CD8-positive, alpha-beta memory T cell (primary cell): ENCODE data around the gene GRM5. TPM values are rescaled to one million over a fixed set of nuclear protein-coding genes. Genes with fewer than 3 reads are reported as not detected.
"Not testable (repeated sequence)": the region's sequence is repeated elsewhere in the genome, so short reads cannot be mapped to it uniquely, and the experiment has no call there.

ENCODE experiments used
- CTCF ChIA-PET: fragments of 350-600 bp; sonication (Branson Sonifier 250); formaldehyde crosslinking; loops from one replicate; lab custom pipeline; 2021; ENCODE audit warnings: antibody characterized with exemption; lab: Charles Lee
- POLR2A ChIA-PET: fragments of 350-600 bp; sonication (Branson Sonifier 250); formaldehyde crosslinking; loops from one replicate; lab custom pipeline; 2021; ENCODE audit warnings: antibody characterized with exemption; lab: Charles Lee
- DNase-seq, 5 donors: peaks; one replicate each; pipeline versions ENCODE4 v3.0.0 to v3.0.0-alpha.2; 2020 to 2022; ENCODE audit warnings: mixed read lengths in 1 of 5
- H3K27ac ChIP-seq: one replicate; pipeline ENCODE4 v1.7.0; 2013; ENCODE audit warnings: low read depth, mild to moderate bottlenecking, low read length, moderate library complexity
- H3K27me3 ChIP-seq: 2 replicates; pipeline ENCODE4 v1.7.0; 2013; ENCODE audit warnings: low read length, mild to moderate bottlenecking; ENCODE audit not compliant: insufficient read depth, poor library complexity, severe bottlenecking
- H3K36me3 ChIP-seq: 2 replicates; pipeline ENCODE4 v1.7.0; 2013; ENCODE audit warnings: mild to moderate bottlenecking, low read length, moderate library complexity; ENCODE audit not compliant: insufficient read depth
- H3K4me1 ChIP-seq: 2 replicates; pipeline ENCODE4 v1.7.0; 2013; ENCODE audit warnings: mild to moderate bottlenecking, low read length, moderate library complexity; ENCODE audit not compliant: insufficient read depth
- H3K4me3 ChIP-seq: 2 replicates; pipeline ENCODE4 v1.7.0; 2013; ENCODE audit warnings: mild to moderate bottlenecking, low read length
- H3K9me3 ChIP-seq: 2 replicates; pipeline ENCODE4 v1.7.0; 2013; ENCODE audit warnings: mild to moderate bottlenecking, low read length
- H3K27ac Mint-ChIP-seq, 8 donors: one replicate each; pipeline ENCODE4 v1.8.0; 2020 to 2021; ENCODE audit warnings: mixed read lengths in 8 of 8, mild to moderate bottlenecking in 6 of 8, inconsistent platforms in 3 of 8, moderate library complexity in 3 of 8
- H3K27me3 Mint-ChIP-seq, 2 donors: one replicate each; pipeline ENCODE4 v1.8.0; 2020 to 2021; ENCODE audit warnings: mixed read lengths in 2 of 2, mild to moderate bottlenecking in 1 of 2, moderate library complexity in 1 of 2
- H3K36me3 Mint-ChIP-seq, 3 donors: one replicate each; pipeline ENCODE4 v1.8.0; 2020 to 2021; ENCODE audit warnings: mixed read lengths in 3 of 3, inconsistent platforms in 1 of 3, mild to moderate bottlenecking in 1 of 3
- H3K4me1 Mint-ChIP-seq, 3 donors: one replicate each; pipeline ENCODE4 v1.8.0; 2020 to 2021; ENCODE audit warnings: mixed read lengths in 3 of 3, inconsistent platforms in 1 of 3, mild to moderate bottlenecking in 1 of 3
- H3K4me3 Mint-ChIP-seq, 7 donors: one replicate each; pipeline ENCODE4 v1.8.0; 2020 to 2021; ENCODE audit warnings: mixed read lengths in 7 of 7, mild to moderate bottlenecking in 6 of 7, moderate library complexity in 4 of 7, inconsistent platforms in 2 of 7
- H3K9me3 Mint-ChIP-seq, 5 donors: one replicate each; pipeline ENCODE4 v1.8.0; 2020 to 2022; ENCODE audit warnings: mixed read lengths in 5 of 5, mild to moderate bottlenecking in 3 of 5, moderate library complexity in 2 of 5, inconsistent platforms in 1 of 5
- polyA plus RNA-seq: library from polyadenylated mRNA; unstranded; fragments of 300-500 nt; fragmentation: Illumina TruSeq; gene quantifications from one replicate; pipeline ENCODE4 v1.2.3, GENCODE V29; 2021
- total RNA-seq, 2 experiments: library from RNA; stranded (reverse); gene quantifications; one replicate each; pipeline ENCODE4 v1.2.3, GENCODE V29; 2021

The GRM5 gene
- total and polyA plus RNA-seq, 3 experiments from 2014 or later: not detected

DNA sequence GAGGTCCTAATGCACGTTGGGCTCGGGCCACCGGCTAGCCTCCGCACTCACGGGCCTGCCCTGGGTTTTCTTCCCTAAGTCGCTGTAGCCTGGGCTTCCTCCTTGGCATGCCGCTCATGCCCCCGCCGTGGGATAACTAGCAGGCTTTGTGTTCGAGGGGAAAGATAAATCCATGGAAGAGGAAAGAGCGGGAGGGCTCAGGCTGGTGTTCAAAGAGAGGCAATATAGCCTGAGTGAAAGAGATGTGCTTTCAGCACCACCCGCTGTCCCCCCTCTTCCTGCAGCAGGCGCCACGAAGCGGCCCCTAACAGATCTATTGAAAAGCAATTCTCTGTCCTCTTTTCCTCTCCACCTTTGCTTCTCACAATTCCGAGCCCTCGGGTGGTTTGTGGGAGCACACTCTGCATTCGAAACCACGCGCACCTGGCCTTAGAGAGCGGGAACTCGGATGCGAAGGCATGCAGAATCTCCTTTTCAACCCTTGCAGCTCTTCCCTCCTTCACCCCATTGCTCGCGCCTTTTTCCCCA is 2.9 kb downstream of the GRM5 start:
- H3K9me3 ChIP-seq, H3K4me3 ChIP-seq, H3K27ac Mint-ChIP-seq, H3K4me1 Mint-ChIP-seq, CTCF ChIA-PET, H3K27ac ChIP-seq, H3K4me3 Mint-ChIP-seq, H3K4me1 ChIP-seq, H3K36me3 ChIP-seq, H3K36me3 Mint-ChIP-seq, H3K9me3 Mint-ChIP-seq, POLR2A ChIA-PET, H3K27me3 ChIP-seq, DNase-seq: not testable (repeated sequence)
- H3K27me3 Mint-ChIP-seq: peaks cover 23 to 37% of the 10 kb centered on the region in 2 donors

DNA sequence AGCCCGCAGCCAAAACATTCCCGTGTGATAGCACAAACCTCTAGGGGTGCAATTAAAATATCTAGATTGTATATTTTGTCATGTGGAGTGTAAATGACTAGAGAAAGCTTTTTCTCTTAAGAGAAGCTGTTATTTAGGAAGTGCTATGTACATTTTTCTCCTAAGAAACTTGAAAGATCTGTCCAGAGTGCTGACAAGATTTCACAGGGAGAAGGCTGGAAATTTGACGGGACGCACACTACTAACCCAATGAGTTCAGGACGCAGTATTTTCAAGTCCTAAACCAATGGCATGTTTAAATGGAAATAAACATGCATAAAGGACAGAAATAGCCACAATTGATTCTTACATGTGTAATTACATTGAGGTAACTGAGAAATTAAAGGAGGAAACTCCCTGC is 3.9 kb downstream of the GRM5 start:
- H3K27ac Mint-ChIP-seq, H3K27me3 ChIP-seq, H3K9me3 Mint-ChIP-seq, CTCF ChIA-PET, H3K36me3 Mint-ChIP-seq, H3K4me1 Mint-ChIP-seq, H3K4me1 ChIP-seq, H3K4me3 Mint-ChIP-seq, DNase-seq, POLR2A ChIA-PET, H3K36me3 ChIP-seq, H3K27ac ChIP-seq, H3K9me3 ChIP-seq, H3K4me3 ChIP-seq: not testable (repeated sequence)
- H3K27me3 Mint-ChIP-seq: peaks cover 21 to 30% of the 10 kb centered on the region in 2 donors

DNA sequence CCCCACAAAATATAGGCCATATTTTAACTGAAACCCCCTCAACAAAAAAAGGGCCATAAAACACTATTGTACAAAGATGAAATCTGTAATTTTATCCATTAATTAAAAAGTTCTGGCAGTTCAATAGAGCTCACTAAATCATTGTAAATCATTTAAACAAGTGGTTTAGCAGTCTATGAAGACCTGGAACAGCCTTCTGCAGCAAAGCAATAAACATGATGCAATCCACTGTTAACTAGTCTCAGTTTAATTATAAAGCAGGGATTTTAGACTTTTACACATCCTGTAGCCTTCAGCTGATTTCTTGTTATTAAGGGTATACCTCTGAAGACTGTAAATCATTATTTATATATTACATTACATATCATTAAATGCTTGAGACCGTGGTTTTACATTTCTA is 8.4 kb downstream of the GRM5 start:
- H3K9me3 Mint-ChIP-seq, H3K27me3 ChIP-seq, DNase-seq, H3K36me3 ChIP-seq, H3K4me1 ChIP-seq, H3K4me1 Mint-ChIP-seq, POLR2A ChIA-PET, H3K27ac ChIP-seq, H3K36me3 Mint-ChIP-seq, H3K27ac Mint-ChIP-seq, H3K9me3 ChIP-seq, H3K4me3 Mint-ChIP-seq, H3K27me3 Mint-ChIP-seq, CTCF ChIA-PET, H3K4me3 ChIP-seq: not testable (repeated sequence)

DNA sequence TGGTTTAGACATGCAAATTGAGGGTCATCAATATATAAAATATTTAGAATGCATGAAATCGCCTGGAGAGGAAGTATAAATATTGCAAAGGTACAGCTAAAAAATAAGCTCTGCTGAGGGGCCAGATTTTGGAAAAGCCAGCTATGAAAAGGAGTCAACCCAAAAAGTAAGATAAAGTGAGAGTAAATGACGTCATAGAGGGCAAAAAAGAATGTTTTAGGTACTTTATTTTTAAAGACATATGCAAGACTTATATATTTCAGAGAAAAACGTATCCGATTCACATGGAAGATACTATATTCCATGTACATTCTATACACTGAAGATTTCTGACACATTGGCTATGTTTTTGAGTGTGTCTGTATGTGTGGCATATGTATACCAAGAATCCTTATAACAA is 13.6 kb downstream of the GRM5 start:
- no peak overlapping the region for H3K4me3 Mint-ChIP-seq
- CTCF ChIA-PET: no interaction called here
- H3K36me3 Mint-ChIP-seq: no peaks in the 10 kb centered on the region

DNA sequence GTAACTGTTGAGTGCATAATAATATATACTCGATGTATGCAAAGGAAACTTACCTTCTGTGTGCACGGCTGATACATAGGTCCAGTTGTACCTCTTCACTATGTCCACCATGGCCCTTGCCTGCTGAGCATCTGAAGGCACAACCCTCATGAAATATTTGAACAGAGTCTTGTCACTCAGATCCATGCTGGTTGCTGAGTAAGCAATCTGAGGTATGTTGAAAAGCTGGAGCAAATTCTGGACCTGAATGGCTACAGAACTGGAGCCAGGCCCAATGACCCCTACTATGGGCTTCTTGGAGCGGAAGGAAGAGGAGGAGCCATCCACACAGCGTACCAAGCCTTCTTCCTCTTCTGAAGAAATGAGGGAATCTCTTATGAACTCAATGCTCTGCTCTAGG is 18.6 kb downstream of the GRM5 start:
- H3K36me3 Mint-ChIP-seq, POLR2A ChIA-PET, H3K9me3 ChIP-seq, H3K4me3 ChIP-seq, H3K4me1 ChIP-seq, H3K4me1 Mint-ChIP-seq, DNase-seq, CTCF ChIA-PET, H3K27ac Mint-ChIP-seq, H3K27me3 Mint-ChIP-seq, H3K27ac ChIP-seq, H3K9me3 Mint-ChIP-seq, H3K4me3 Mint-ChIP-seq, H3K36me3 ChIP-seq, H3K27me3 ChIP-seq: not testable (repeated sequence)

More for the DNA sequence above, 13.6 kb downstream of the GRM5 start:
- Mint-ChIP-seq H3K27me3 (no peaks in the 10 kb centered on the region), H3K4me1 (no peaks in the 10 kb centered on the region), H3K27ac (no peak overlapping the region), H3K9me3 (peaks cover 0 to 10% (median 0%) of the 10 kb centered on the region in 5 donors)
- no peaks in the 10 kb centered on the region for H3K27me3 ChIP-seq
- no peaks in the 10 kb centered on the region for H3K36me3 ChIP-seq
- POLR2A ChIA-PET: no interaction called here
- no peak overlapping the region for H3K27ac ChIP-seq
- DNase-seq: no peak
- no peaks in the 10 kb centered on the region for H3K4me1 ChIP-seq
- no peaks in the 10 kb centered on the region for H3K9me3 ChIP-seq
- no peak overlapping the region for H3K4me3 ChIP-seq

DNA sequence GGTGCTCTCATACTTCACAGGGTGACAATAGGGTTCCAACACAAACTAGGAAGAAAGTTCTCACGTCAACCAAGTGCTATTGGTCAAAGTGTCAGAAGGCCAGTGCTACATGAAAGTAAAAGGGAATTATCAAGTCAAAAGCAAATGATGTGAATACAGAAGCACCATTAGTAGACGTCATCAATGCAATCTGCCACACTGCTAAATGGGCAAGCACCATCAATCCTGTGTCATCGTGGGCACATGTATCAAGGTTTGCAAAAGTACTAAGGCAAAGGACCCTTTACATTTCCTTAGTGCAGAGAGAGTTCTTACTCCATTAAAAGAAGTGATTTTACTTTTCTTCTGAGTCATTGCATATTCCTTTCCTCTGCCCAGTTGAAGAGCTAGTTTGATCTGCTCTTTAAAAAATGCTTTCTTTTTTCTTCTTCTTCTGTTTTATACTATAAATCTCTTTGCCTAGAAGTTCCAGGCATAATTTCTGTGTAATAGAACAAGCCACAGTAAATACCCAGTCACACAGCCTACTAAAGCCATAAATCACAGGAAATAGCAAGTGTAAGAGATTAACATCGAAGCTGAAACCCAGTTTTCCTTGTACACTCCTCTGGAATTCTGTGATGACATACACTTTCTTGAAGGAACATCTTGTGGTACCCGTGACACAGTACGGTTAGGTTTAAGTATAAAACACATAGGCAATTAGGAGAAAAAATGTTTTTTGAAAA is 21.8 kb downstream of the GRM5 start:
- H3K27ac ChIP-seq, DNase-seq, H3K36me3 ChIP-seq, H3K4me1 Mint-ChIP-seq, H3K9me3 ChIP-seq, H3K27ac Mint-ChIP-seq, H3K27me3 Mint-ChIP-seq, H3K4me3 Mint-ChIP-seq, H3K9me3 Mint-ChIP-seq, H3K4me3 ChIP-seq, H3K36me3 Mint-ChIP-seq, H3K4me1 ChIP-seq, POLR2A ChIA-PET, CTCF ChIA-PET, H3K27me3 ChIP-seq: not testable (repeated sequence)

DNA sequence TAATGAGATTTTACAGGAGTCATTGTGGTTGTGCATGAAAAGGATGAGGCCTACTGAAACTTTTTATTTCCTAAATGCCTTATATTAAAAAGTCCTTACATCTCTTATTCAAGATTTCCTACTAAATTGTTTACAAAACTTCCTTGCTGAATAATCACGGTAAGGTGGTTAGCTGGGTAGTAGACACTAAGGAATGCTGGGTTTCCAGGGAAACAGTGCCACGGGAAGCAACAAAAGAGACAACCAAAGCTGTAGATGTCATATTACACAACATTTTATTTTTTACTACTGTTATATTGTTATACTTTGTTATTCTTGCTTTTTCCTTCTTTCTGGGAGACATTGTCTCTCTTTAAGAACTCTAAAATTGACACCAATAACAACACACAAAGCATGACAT is 36.1 kb downstream of the GRM5 start:
- H3K36me3 Mint-ChIP-seq, POLR2A ChIA-PET, H3K4me1 ChIP-seq, H3K9me3 Mint-ChIP-seq, CTCF ChIA-PET, H3K4me3 Mint-ChIP-seq, H3K9me3 ChIP-seq, H3K4me1 Mint-ChIP-seq, H3K27ac ChIP-seq, DNase-seq, H3K27me3 ChIP-seq, H3K36me3 ChIP-seq, H3K27me3 Mint-ChIP-seq, H3K27ac Mint-ChIP-seq, H3K4me3 ChIP-seq: not testable (repeated sequence)

DNA sequence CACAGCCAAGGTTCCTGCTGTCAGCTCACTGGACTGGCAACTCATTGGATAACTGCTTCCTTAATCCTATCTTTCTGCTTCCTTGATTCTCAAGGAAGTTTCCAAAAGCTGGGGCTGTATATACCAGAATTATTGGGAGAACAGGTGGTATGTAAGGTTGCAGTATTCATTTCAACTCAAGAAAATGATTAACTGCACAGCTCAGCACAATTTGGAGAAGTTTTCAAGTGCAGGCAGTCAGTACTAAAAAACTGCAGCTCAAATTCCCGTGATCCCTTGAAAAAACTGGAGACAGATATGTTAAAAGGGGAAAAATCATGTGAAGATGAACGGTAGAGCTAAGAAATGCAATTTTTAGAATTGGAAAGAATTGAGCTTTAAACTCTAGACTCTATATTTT is 44.4 kb downstream of the GRM5 start:
- CTCF ChIA-PET: no interaction called here

More for the DNA sequence above, 44.4 kb downstream of the GRM5 start:
- H3K27me3 ChIP-seq: no peaks in the 10 kb centered on the region
- H3K27ac ChIP-seq: no peak overlapping the region
- no peaks in the 10 kb centered on the region for H3K4me1 ChIP-seq
- H3K27me3 Mint-ChIP-seq: no peaks in the 10 kb centered on the region
- DNase-seq: no peak
- H3K4me3 Mint-ChIP-seq: no peak overlapping the region
- POLR2A ChIA-PET: no interaction called here
- no peaks in the 10 kb centered on the region for H3K36me3 ChIP-seq
- H3K4me3 ChIP-seq: no peak overlapping the region
- H3K9me3 Mint-ChIP-seq: peaks cover 0 to 6% (median 0%) of the 10 kb centered on the region in 5 donors
- H3K4me1 Mint-ChIP-seq: no peaks in the 10 kb centered on the region
- H3K9me3 ChIP-seq: no peaks in the 10 kb centered on the region
- H3K27ac Mint-ChIP-seq: no peak overlapping the region
- no peaks in the 10 kb centered on the region for H3K36me3 Mint-ChIP-seq
